ENCODE measurements around the gene NKAP.

The NKAP gene

GRCh38 chrX:119943185-119943988, at the start of gene NKAP:
Gene NKAP, minus strand, starts transcription at chrX:119943751. Its CDS starts 146 bp downstream, at chrX:119943605.
- no peak for TF ChIP-seq CTCF (IDR thresholded peaks at IDR 0.05; ENCODE audit: insufficient read depth, low read length, missing control alignments)
- DNase-seq (ENCODE audit: low read depth, low spot score): peak; percentile 77
- peak within 1 kb of the TSS; percentile 70 for H3K4me3 ChIP-seq (ENCODE audit: low read depth, low read length)
- CTCF ChIA-PET: interaction anchor here (1.6 kb wide), 1 partner anchor 20 kb away, joined by 3 read pairs; no protein-coding TSS in a partner anchor
- POLR2A ChIA-PET: no interaction called here

- POLR2A ChIA-PET: no interaction called here
- no peak overlapping the region for H3K4me3 ChIP-seq (ENCODE audit: low read depth, low read length)
- TF ChIP-seq CTCF (IDR thresholded peaks at IDR 0.05; ENCODE audit: insufficient read depth, low read length, missing control alignments): no peak
- no peak for DNase-seq (ENCODE audit: low read depth, low spot score)
- CTCF ChIA-PET: interaction anchor here (1.2 kb wide), 1 partner anchor 10 kb away, joined by 3 read pairs; no protein-coding TSS in a partner anchor
Observed at GRCh38 chrX:119991005-119991787, 47.6 kb upstream of the NKAP start.

- no peak for DNase-seq (ENCODE audit: low read depth, low spot score)
- no peak overlapping the region for H3K4me3 ChIP-seq (ENCODE audit: low read depth, low read length)
- ChIA-PET POLR2A (no interaction called here), CTCF (interaction anchor here (1.2 kb wide), 1 partner anchor 10 kb away, joined by 3 read pairs; no protein-coding TSS in a partner anchor)
- TF ChIP-seq CTCF (IDR thresholded peaks at IDR 0.05; ENCODE audit: insufficient read depth, low read length, missing control alignments): no peak
Observed at GRCh38 chrX:119990556-119991004, 47.0 kb upstream of the NKAP start.

- H3K4me3 ChIP-seq (ENCODE audit: low read depth, low read length): no peak overlapping the region
- ChIA-PET POLR2A (no interaction called here), CTCF (interaction anchor here (1.2 kb wide), 1 partner anchor 9 kb away, joined by 3 read pairs; no protein-coding TSS in a partner anchor)
- TF ChIP-seq CTCF (IDR thresholded peaks at IDR 0.05; ENCODE audit: insufficient read depth, low read length, missing control alignments): no peak
- DNase-seq (ENCODE audit: low read depth, low spot score): no peak
Observed at GRCh38 chrX:119989905-119990555, 46.5 kb upstream of the NKAP start.

- DNase-seq (ENCODE audit: low read depth, low spot score): no peak
- ChIA-PET POLR2A (no interaction called here), CTCF (no interaction called here)
- no peak for TF ChIP-seq CTCF (IDR thresholded peaks at IDR 0.05; ENCODE audit: insufficient read depth, low read length, missing control alignments)
- no peak overlapping the region for H3K4me3 ChIP-seq (ENCODE audit: low read depth, low read length)
Observed at GRCh38 chrX:119986203-119986602, 42.7 kb upstream of the NKAP start.
